Uterus (tissue), 4 donors: Measurements from ENCODE around the gene NPTX1. TPM values are rescaled to one million over a fixed set of nuclear protein-coding genes. Genes with fewer than 3 reads are reported as not detected.

Experiments used
- DNase-seq, 2 donors: peaks; one replicate each; pipeline ENCODE4 v3.0.0-alpha.2; 2019 to 2020
- H3K27ac ChIP-seq, 2 donors: fragments of 200-600 bp; sonication (generic); 1 replicate in 1 of 2; 2 replicates in 1 of 2; pipeline ENCODE4 v1.5.1; 2016 to 2018
- H3K27me3 ChIP-seq, 2 donors: fragments of 200-600 bp; sonication (generic); one replicate each; pipeline ENCODE4 v1.5.1; 2018 to 2019; ENCODE audit warnings: control low read depth in 1 of 2
- H3K36me3 ChIP-seq, 2 donors: fragments of 200-600 bp; sonication (generic); one replicate each; pipeline ENCODE4 v1.5.1; 2019; ENCODE audit warnings: control low read depth in 1 of 2
- H3K4me1 ChIP-seq, 2 donors: fragments of 200-600 bp; sonication (generic); one replicate each; pipeline ENCODE4 v1.5.1; 2018 to 2019; ENCODE audit warnings: control low read depth in 1 of 2
- H3K4me3 ChIP-seq, 2 donors: fragments of 200-600 bp; sonication (generic); 1 replicate in 1 of 2; 2 replicates in 1 of 2; pipeline ENCODE4 v1.5.1; 2018 to 2019; ENCODE audit warnings: mild to moderate bottlenecking in 1 of 2
- H3K9me3 ChIP-seq, 2 donors: fragments of 200-600 bp; sonication (generic); one replicate each; pipeline ENCODE4 v1.5.1; 2019; ENCODE audit warnings: control low read depth in 1 of 2
- POLR2A ChIP-seq, 2 donors: fragments of 450-650 bp; IDR thresholded peaks; one replicate each; pipeline ENCODE4 v1.6.1; 2016; ENCODE audit warnings: antibody characterized with exemption in 2 of 2, mild to moderate bottlenecking in 1 of 2, moderate library complexity in 1 of 2
- intact Hi-C: fragments of 100-400 bp; cut with DNase I; formaldehyde crosslinking; loops from one replicate; pipeline ENCODE4 v1.15.1; 2023; ENCODE audit warnings: low total_unique reads
- total RNA-seq, 4 donors: library from RNA; depleted of rRNA in 3 of 4; stranded (reverse); fragments of >200 nt in 3 of 4; gene quantifications; one replicate each; pipeline versions ENCODE4 v1.1.0 to v1.2.4, GENCODE V29; 2014 to 2023
- TF ChIP-seq, protein P1 (sequence below), 4 experiments: fragments of 200-600 bp in 2 of 4; fragments of 450-650 bp in 2 of 4; sonication (generic) in 2 of 4; IDR thresholded peaks; one replicate each; pipeline ENCODE4 v1.5.1; 2016 to 2019; ENCODE audit warnings: antibody characterized with exemption in 4 of 4, mild to moderate bottlenecking in 2 of 4, moderate library complexity in 1 of 4
- donor health status: DM: yes; HTN: yes; CAD: no.

The NPTX1 gene
- total RNA-seq, 4 donors from 2014 or later = 1.6 to 2.1 TPM; not detected in 2

DNA sequence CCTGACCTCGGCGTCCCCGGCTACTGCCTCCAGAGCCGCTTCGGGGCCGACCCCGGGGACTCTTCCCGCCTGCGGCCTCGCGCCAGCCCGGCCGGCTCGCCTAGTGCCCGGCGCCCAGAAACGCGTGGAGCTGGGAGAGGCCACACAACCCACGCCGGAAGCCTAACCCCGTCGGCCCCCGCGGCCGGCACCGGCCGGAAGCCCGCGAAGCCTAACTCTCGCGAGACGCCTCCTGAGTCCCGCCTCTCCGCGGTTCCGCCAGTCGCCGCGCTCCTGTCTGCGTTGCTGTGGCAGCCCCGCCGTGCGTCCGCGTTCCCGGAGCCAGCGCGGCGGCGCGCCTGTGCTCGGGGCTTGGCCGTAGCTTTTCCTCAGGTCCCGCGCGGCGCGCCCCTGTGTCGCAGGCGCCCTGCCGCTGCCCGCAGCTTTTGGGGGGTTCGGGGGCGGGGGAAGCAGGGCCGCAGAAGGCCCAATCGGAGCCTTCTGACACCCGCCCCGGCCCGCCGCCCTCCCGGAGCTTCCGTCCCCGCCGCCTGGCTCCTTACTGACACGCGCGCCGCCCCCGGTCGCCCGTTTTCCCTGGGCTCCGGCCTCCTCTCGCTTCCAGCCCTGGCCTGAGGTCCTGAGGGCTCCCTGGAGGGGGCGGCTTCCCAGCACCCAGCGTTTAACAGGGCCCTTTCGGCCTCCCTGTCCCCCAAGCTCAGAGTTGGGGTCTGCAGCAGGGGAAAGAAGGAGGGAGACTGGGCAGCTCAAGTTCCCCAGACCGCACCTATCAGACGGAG is 21.7 kb downstream of the NPTX1 start:
- Histone ChIP-seq H3K4me3 (peak overlapping the region; percentile 71 to 84), H3K9me3 (no peaks in the 10 kb centered on the region), H3K4me1 (peaks cover 0 to 3% of the 10 kb centered on the region in 2 donors), H3K36me3 (no peaks in the 10 kb centered on the region), H3K27me3 (no peaks in the 10 kb centered on the region), H3K27ac (peak overlapping the region; percentile 94 to 98)
- intact Hi-C loops = no loop called here
- TF ChIP-seq POLR2A (IDR thresholded peaks at IDR 0.05) = peak; percentile 81 to 95
- TF ChIP-seq, protein P1, sequence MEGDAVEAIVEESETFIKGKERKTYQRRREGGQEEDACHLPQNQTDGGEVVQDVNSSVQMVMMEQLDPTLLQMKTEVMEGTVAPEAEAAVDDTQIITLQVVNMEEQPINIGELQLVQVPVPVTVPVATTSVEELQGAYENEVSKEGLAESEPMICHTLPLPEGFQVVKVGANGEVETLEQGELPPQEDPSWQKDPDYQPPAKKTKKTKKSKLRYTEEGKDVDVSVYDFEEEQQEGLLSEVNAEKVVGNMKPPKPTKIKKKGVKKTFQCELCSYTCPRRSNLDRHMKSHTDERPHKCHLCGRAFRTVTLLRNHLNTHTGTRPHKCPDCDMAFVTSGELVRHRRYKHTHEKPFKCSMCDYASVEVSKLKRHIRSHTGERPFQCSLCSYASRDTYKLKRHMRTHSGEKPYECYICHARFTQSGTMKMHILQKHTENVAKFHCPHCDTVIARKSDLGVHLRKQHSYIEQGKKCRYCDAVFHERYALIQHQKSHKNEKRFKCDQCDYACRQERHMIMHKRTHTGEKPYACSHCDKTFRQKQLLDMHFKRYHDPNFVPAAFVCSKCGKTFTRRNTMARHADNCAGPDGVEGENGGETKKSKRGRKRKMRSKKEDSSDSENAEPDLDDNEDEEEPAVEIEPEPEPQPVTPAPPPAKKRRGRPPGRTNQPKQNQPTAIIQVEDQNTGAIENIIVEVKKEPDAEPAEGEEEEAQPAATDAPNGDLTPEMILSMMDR (IDR thresholded peaks at IDR 0.05) = peak in 1 of 4 experiments; percentile 24
- DNase-seq = peak; percentile 94 to 98

DNA sequence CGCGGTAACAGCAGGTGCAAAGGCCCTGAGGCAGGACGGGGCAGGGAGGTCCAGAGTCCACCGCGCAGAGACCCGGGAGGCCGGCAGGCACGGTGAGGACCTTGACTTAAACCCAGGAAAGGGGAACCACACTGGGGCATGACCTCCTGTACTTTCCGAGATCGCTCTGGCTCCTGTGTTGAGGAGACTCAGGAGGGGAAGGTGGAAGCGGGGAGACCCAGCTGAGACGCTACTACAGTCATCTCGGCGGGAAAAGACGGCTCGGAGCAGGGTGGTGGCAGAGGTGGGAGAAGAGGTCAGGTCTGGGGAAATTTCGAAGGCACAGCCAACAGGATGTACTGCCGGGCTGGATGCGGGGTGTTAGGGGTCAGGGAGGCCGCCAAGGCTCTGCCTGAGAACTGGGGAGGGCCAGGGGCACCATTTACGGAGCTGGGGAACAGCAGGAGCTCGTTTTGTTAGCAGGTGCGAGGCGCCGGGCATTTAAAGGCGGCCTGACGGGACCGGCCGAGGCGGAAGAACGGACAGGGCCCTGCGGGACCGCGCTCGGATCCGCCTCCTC is 22.3 kb downstream of the NPTX1 start:
- H3K27me3 ChIP-seq = no peaks in the 10 kb centered on the region
- peak overlapping the region; percentile 94 to 98 for H3K27ac ChIP-seq
- no peak for DNase-seq
- H3K4me1 ChIP-seq = peaks cover 0 to 3% of the 10 kb centered on the region in 2 donors
- intact Hi-C loops = no loop called here
- TF ChIP-seq, protein P1 (IDR thresholded peaks at IDR 0.05) = no peak
- no peak for TF ChIP-seq POLR2A (IDR thresholded peaks at IDR 0.05)
- H3K4me3 ChIP-seq = peak overlapping the region; percentile 71 to 84
- H3K36me3 ChIP-seq = no peaks in the 10 kb centered on the region
- no peaks in the 10 kb centered on the region for H3K9me3 ChIP-seq

DNA sequence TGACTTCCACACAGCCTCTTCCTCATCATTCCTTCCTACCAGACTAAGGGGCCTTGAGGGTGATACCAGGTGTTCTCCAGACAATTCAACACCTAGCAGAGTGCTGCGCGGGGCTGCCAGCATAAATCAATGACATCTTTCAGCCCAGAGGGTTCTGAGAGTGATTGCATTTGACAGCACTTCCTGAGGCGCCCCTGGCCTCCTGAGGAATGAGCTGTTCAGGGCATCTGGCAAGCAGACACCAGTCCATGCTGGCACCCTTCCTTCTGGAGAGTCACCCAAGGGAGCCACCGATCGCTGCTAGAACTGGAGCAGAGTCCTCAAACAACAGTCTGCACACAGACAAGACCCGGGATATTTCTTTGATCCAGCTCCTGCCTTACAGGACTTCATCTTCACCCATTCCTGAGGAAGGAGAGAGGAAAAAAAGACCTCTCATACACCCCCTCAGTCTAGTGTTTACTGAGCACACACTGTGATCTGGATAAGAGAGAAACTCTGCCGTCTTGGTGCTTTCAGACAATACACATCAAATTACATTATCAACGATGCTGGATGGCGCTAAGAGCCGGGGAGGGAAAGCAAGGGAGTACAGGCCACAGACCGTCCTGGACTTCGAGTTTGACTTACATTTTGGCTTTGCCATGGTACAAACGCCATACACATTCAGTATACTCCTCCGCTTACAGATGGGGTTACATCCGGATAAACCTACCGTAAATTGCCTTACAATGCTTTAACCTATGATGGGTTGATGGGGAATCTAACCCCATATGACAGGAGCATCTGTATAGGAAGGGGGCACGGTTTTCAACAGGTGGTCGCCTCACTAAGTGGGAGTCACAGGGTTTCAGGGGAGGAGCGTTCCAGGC is 23.0 kb downstream of the NPTX1 start:
- Histone ChIP-seq H3K36me3 (no peaks in the 10 kb centered on the region), H3K4me3 (no peak overlapping the region), H3K27ac (no peak overlapping the region), H3K9me3 (no peaks in the 10 kb centered on the region), H3K27me3 (no peaks in the 10 kb centered on the region), H3K4me1 (peaks cover 0 to 3% of the 10 kb centered on the region in 2 donors)
- no peak for DNase-seq
- TF ChIP-seq, protein P1 (IDR thresholded peaks at IDR 0.05) = no peak
- TF ChIP-seq POLR2A (IDR thresholded peaks at IDR 0.05) = no peak
- intact Hi-C loops = no loop called here

DNA sequence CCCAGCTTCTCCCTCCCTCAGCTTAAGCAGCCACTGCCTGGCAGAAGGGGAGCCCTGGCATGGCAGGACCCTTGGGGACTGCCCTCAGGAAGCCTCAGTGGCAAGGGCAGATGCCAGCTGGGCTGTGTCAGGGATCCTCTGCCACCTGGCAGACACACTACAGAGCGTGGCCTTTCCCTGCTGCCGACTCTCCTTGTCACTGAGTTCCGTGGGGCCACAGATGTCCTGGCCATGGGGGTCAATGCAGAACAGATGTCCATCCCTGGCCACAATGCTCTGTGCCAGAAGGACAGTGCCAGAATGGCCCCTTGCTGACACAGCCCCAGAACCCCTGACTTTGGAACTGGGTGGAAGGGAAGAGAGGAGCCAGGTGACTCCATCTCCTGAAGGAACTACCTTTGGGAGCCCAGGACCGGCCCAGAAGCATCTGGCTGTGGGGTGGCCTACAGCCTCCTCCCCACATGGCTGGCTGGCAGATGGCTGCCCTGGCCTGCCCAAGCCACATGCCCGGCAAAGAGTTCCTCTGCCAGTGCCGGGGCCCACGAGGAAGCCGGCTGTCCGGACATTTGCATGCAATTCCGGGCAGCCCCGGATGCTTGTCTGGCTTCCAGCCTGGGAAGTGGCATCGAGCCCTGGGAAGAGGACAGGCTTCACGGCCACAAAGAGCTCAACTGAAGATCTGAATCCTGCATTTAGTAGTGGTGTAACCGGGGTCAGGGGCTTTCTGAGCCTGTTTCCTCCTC is 24.1 kb downstream of the NPTX1 start:
- intact Hi-C loops = no loop called here
- H3K9me3 ChIP-seq = no peaks in the 10 kb centered on the region
- no peak for TF ChIP-seq POLR2A (IDR thresholded peaks at IDR 0.05)
- TF ChIP-seq, protein P1 (IDR thresholded peaks at IDR 0.05) = no peak
- no peak for DNase-seq
- no peak overlapping the region for H3K4me3 ChIP-seq
- H3K27ac ChIP-seq = no peak overlapping the region
- peaks cover 0 to 3% of the 10 kb centered on the region in 2 donors for H3K4me1 ChIP-seq
- no peaks in the 10 kb centered on the region for H3K27me3 ChIP-seq
- no peaks in the 10 kb centered on the region for H3K36me3 ChIP-seq
